ENCODE results near the gene LINGO4.

GRCh38 chr1:151838222-151839081 lies 33.2 kb upstream of the LINGO4 start:
- TF ChIP-seq EZH2 (IDR thresholded peaks at IDR 0.05; ENCODE audit: low read depth), result no peak
- TF ChIP-seq CTCF (conservative IDR thresholded peaks at IDR 0.05), result no peak
